Esophagus squamous epithelium (tissue), 4 donors: ENCODE results near the gene OR5AK2.

Experiments used
- POLR2A ChIP-seq, 4 donors: fragments of 450-650 bp; IDR thresholded peaks; one replicate each; pipeline ENCODE4 v1.6.1; 2017; ENCODE audit warnings: antibody characterized with exemption in 4 of 4, mild to moderate bottlenecking in 4 of 4, moderate library complexity in 3 of 4
- TF ChIP-seq, protein P1 (sequence below), 6 experiments: fragments of 450-650 bp in 4 of 6; fragments of 200-600 bp in 2 of 6; sonication (generic) in 2 of 6; IDR thresholded peaks; one replicate each; pipeline ENCODE4 v1.5.1; 2016 to 2019; ENCODE audit warnings: antibody characterized with exemption in 6 of 6, mild to moderate bottlenecking in 4 of 6, moderate library complexity in 4 of 6

DNA sequence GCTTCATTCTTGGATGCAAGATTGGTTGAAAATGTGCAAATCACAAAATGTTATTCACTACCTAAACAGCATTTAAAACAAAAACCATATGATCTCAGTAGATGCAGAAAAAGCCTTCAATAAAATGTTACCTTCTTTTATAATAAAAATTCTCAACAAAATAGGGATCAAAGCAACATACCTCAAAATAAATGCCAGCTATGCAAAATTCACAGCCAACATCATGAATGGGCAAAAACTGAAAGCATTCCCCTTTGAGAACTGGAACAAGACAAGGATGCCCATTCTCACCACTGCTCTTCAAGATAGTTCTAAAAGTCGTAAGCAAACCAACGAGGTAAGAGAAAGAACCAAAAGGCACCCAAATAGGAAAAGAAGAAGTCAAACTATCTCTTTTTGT, 2.0 kb downstream of the OR5AK2 start:
- TF ChIP-seq POLR2A (IDR thresholded peaks at IDR 0.05) = no peak
- TF ChIP-seq, protein P1, sequence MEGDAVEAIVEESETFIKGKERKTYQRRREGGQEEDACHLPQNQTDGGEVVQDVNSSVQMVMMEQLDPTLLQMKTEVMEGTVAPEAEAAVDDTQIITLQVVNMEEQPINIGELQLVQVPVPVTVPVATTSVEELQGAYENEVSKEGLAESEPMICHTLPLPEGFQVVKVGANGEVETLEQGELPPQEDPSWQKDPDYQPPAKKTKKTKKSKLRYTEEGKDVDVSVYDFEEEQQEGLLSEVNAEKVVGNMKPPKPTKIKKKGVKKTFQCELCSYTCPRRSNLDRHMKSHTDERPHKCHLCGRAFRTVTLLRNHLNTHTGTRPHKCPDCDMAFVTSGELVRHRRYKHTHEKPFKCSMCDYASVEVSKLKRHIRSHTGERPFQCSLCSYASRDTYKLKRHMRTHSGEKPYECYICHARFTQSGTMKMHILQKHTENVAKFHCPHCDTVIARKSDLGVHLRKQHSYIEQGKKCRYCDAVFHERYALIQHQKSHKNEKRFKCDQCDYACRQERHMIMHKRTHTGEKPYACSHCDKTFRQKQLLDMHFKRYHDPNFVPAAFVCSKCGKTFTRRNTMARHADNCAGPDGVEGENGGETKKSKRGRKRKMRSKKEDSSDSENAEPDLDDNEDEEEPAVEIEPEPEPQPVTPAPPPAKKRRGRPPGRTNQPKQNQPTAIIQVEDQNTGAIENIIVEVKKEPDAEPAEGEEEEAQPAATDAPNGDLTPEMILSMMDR (IDR thresholded peaks at IDR 0.05) = no peak
